Left renal pelvis (tissue), 4 donors: ENCODE data around the gene APLF. TPM values are rescaled to one million over a fixed set of nuclear protein-coding genes. Genes with fewer than 3 reads are reported as not detected.
"Not testable (repeated sequence)": the region's sequence is repeated elsewhere in the genome, so short reads cannot be mapped to it uniquely, and the experiment has no call there.

Experiments used
- DNase-seq, 4 donors: peaks; one replicate each; pipeline ENCODE4 v3.0.0-alpha.2; 2013; ENCODE audit warnings: low read depth in 4 of 4, low spot score in 3 of 4
- polyA plus RNA-seq, 4 donors: library from polyadenylated mRNA; unstranded; fragments of 120-200 nt; gene quantifications; one replicate each; pipeline ENCODE4 v1.2.1, GENCODE V29; 2013; ENCODE audit not compliant: insufficient read length in 4 of 4

Gene APLF
- polyA plus RNA-seq, 4 donors: 1.9 to 4.9 (median 3.4) TPM

GRCh38 chr2:68441179-68441993, 26.0 kb upstream of the APLF start:
- DNase-seq: peak; percentile 51 to 77 (median 73)

- DNase-seq: no peak
Measured at GRCh38 chr2:68441994-68442322, 25.4 kb upstream of the APLF start.

- DNase-seq: not testable (repeated sequence)
Measured at GRCh38 chr2:68446425-68446824, 21.0 kb upstream of the APLF start.

GRCh38 chr2:68447118-68447517, 20.3 kb upstream of the APLF start:
- DNase-seq: no peak

- DNase-seq: no peak
Measured at GRCh38 chr2:68448671-68449653, 18.4 kb upstream of the APLF start.

GRCh38 chr2:68452158-68452900, 15.1 kb upstream of the APLF start:
- DNase-seq: no peak

GRCh38 chr2:68453761-68454360, 13.5 kb upstream of the APLF start:
- DNase-seq: no peak

- no peak for DNase-seq
Measured at GRCh38 chr2:68454719-68455118, 12.7 kb upstream of the APLF start.

GRCh38 chr2:68456198-68456597, 11.2 kb upstream of the APLF start:
- no peak for DNase-seq

- no peak for DNase-seq
Measured at GRCh38 chr2:68458981-68459380, 8.4 kb upstream of the APLF start.

- peak in 1 of 4 donors; percentile 33 for DNase-seq
Measured at GRCh38 chr2:68463287-68463877, 4.0 kb upstream of the APLF start.

- no peak for DNase-seq
Measured at GRCh38 chr2:68464651-68465050, 2.7 kb upstream of the APLF start.

- DNase-seq: no peak
Measured at GRCh38 chr2:68465081-68465916, 2.1 kb upstream of the APLF start.

GRCh38 chr2:68466361-68466777, 1.0 kb upstream of the APLF start:
- no peak for DNase-seq

- DNase-seq: peak in 2 of 4 donors; percentile 18 to 24
Measured at GRCh38 chr2:68466778-68467076, 658 bp upstream of the APLF start.

- DNase-seq: no peak
Measured at GRCh38 chr2:68468801-68469200, 1.4 kb downstream of the APLF start.

GRCh38 chr2:68469935-68470334, 2.5 kb downstream of the APLF start:
- no peak for DNase-seq

- no peak for DNase-seq
Measured at GRCh38 chr2:68471385-68471784, 4.0 kb downstream of the APLF start.

GRCh38 chr2:68472796-68473414, 5.5 kb downstream of the APLF start:
- no peak for DNase-seq
